ENCODE data around the gene NRL. TPM values are rescaled to one million over a fixed set of nuclear protein-coding genes. Genes with fewer than 3 reads are reported as not detected.

Gene NRL
- total and polyA plus RNA-seq, 10 of the 15 experiments (the other 5 are each of a cell fraction or from before 2014, with no cell fraction given), result 0.11 to 4.4 (median 2.2) TPM

- TF ChIP-seq ZNF687 (IDR thresholded peaks at IDR 0.05), result peak; percentile 45
- TF ChIP-seq NFXL1 (IDR thresholded peaks at IDR 0.05; ENCODE audit: borderline replicate concordance), result no peak
- TF ChIP-seq POU2F2 (IDR thresholded peaks at IDR 0.05; ENCODE audit: borderline replicate concordance, low read depth, low read length), result no peak
- 0 out of 2 replicates have a peak, but pooled peaks have one; percentile 25 for TF ChIP-seq EED (IDR thresholded peaks at IDR 0.05; ENCODE audit: low read depth)
- TF ChIP-seq, protein P1, sequence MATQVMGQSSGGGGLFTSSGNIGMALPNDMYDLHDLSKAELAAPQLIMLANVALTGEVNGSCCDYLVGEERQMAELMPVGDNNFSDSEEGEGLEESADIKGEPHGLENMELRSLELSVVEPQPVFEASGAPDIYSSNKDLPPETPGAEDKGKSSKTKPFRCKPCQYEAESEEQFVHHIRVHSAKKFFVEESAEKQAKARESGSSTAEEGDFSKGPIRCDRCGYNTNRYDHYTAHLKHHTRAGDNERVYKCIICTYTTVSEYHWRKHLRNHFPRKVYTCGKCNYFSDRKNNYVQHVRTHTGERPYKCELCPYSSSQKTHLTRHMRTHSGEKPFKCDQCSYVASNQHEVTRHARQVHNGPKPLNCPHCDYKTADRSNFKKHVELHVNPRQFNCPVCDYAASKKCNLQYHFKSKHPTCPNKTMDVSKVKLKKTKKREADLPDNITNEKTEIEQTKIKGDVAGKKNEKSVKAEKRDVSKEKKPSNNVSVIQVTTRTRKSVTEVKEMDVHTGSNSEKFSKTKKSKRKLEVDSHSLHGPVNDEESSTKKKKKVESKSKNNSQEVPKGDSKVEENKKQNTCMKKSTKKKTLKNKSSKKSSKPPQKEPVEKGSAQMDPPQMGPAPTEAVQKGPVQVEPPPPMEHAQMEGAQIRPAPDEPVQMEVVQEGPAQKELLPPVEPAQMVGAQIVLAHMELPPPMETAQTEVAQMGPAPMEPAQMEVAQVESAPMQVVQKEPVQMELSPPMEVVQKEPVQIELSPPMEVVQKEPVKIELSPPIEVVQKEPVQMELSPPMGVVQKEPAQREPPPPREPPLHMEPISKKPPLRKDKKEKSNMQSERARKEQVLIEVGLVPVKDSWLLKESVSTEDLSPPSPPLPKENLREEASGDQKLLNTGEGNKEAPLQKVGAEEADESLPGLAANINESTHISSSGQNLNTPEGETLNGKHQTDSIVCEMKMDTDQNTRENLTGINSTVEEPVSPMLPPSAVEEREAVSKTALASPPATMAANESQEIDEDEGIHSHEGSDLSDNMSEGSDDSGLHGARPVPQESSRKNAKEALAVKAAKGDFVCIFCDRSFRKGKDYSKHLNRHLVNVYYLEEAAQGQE (IDR thresholded peaks at IDR 0.05; ENCODE audit: low read depth, low read length), result no peak
- 0 out of 2 replicates have a peak, but pooled peaks have one; percentile 22 for TF ChIP-seq PML (IDR thresholded peaks at IDR 0.05; ENCODE audit: low read length)
- peak; percentile 38; the same call in 1 of the 2 replicates for TF ChIP-seq IKZF1 (conservative IDR thresholded peaks at IDR 0.05)
- TF ChIP-seq, protein P2, sequence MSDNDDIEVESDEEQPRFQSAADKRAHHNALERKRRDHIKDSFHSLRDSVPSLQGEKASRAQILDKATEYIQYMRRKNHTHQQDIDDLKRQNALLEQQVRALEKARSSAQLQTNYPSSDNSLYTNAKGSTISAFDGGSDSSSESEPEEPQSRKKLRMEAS (IDR thresholded peaks at IDR 0.05; ENCODE audit: low read depth, low read length), result no peak
- peak; percentile 36; the same call in 1 of the 2 replicates for TF ChIP-seq RUNX3 (IDR thresholded peaks at IDR 0.05; ENCODE audit: low read length)
- 0 out of 2 replicates have a peak, but pooled peaks have one; percentile 39 for TF ChIP-seq TARDBP (IDR thresholded peaks at IDR 0.05; ENCODE audit: borderline replicate concordance)
- 0 out of 2 replicates have a peak, but pooled peaks have one; percentile 10 for TF ChIP-seq NR2F1 (conservative IDR thresholded peaks at IDR 0.05)
- TF ChIP-seq, protein P3, sequence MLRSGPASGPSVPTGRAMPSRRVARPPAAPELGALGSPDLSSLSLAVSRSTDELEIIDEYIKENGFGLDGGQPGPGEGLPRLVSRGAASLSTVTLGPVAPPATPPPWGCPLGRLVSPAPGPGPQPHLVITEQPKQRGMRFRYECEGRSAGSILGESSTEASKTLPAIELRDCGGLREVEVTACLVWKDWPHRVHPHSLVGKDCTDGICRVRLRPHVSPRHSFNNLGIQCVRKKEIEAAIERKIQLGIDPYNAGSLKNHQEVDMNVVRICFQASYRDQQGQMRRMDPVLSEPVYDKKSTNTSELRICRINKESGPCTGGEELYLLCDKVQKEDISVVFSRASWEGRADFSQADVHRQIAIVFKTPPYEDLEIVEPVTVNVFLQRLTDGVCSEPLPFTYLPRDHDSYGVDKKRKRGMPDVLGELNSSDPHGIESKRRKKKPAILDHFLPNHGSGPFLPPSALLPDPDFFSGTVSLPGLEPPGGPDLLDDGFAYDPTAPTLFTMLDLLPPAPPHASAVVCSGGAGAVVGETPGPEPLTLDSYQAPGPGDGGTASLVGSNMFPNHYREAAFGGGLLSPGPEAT (IDR thresholded peaks at IDR 0.05; ENCODE audit: low read depth), result peak; percentile 58; the same call in 1 of the 2 replicates
- TF ChIP-seq GATAD2B (conservative IDR thresholded peaks at IDR 0.05; ENCODE audit: low read depth), result no peak; the same call in 1 of the 2 replicates
- TF ChIP-seq IKZF2 (IDR thresholded peaks at IDR 0.05), result peak; percentile 56 to 64; a peak in 3 of 4 replicates
Observed at GRCh38 chr14:24123424-24124417, 9.0 kb upstream of the NRL start (continued).

All from GM12878 (cell line).